Measurements from ENCODE around the gene HOXA11.
A peak's percentile ranks its signal among the peaks of the same experiment; 100 is the strongest.

Gene HOXA11

GRCh38 chr7:27180431-27181420, 4.3 kb downstream of the HOXA11 start:
- no peak for DNase-seq (ENCODE audit: low read depth, low spot score)

- peak; percentile 43 for DNase-seq (ENCODE audit: low read depth, low spot score)
These were observed 5.3 kb downstream of the HOXA11 start for GRCh38 chr7:27179503-27180430.

- DNase-seq (ENCODE audit: low read depth, low spot score), result no peak
These were observed 6.0 kb downstream of the HOXA11 start for GRCh38 chr7:27179030-27179429.

GRCh38 chr7:27178366-27178765, 6.7 kb downstream of the HOXA11 start:
- no peak for DNase-seq (ENCODE audit: low read depth, low spot score)

- DNase-seq (ENCODE audit: low read depth, low spot score), result no peak
These were observed 7.2 kb downstream of the HOXA11 start for GRCh38 chr7:27177795-27178320.

- DNase-seq (ENCODE audit: low read depth, low spot score), result no peak
These were observed 7.9 kb downstream of the HOXA11 start for GRCh38 chr7:27176962-27177794.

- DNase-seq (ENCODE audit: low read depth, low spot score), result no peak
These were observed 8.5 kb downstream of the HOXA11 start for GRCh38 chr7:27176524-27176845.

GRCh38 chr7:27175626-27176523, 9.2 kb downstream of the HOXA11 start:
- no peak for DNase-seq (ENCODE audit: low read depth, low spot score)

GRCh38 chr7:27174874-27175625, 10.0 kb downstream of the HOXA11 start:
- no peak for DNase-seq (ENCODE audit: low read depth, low spot score)

- DNase-seq (ENCODE audit: low read depth, low spot score), result no peak
These were observed 10.8 kb downstream of the HOXA11 start, which contains the start of gene HOXA10 for GRCh38 chr7:27173956-27174873. Gene HOXA10 (minus strand): TSS chr7:27174320. CDS start chr7:27174306, 14 bp downstream.

GRCh38 chr7:27173511-27173955, 11.5 kb downstream of the HOXA11 start:
- DNase-seq (ENCODE audit: low read depth, low spot score), result no peak

- no peak for DNase-seq (ENCODE audit: low read depth, low spot score)
These were observed 12.1 kb downstream of the HOXA11 start for GRCh38 chr7:27172823-27173510.

GRCh38 chr7:27172315-27172774, 12.7 kb downstream of the HOXA11 start:
- no peak for DNase-seq (ENCODE audit: low read depth, low spot score)

GRCh38 chr7:27171637-27172314, 13.3 kb downstream of the HOXA11 start:
- no peak for DNase-seq (ENCODE audit: low read depth, low spot score)

- no peak for DNase-seq (ENCODE audit: low read depth, low spot score)
These were observed 13.8 kb downstream of the HOXA11 start for GRCh38 chr7:27171325-27171636.

GRCh38 chr7:27170426-27171324, 14.4 kb downstream of the HOXA11 start:
- DNase-seq (ENCODE audit: low read depth, low spot score), result no peak
